Activated CD8-positive, alpha-beta T cell treated with anti-CD3 and anti-CD28 coated beads, Interleukin-2, amount 10 ng/mL, durations not matched to agents 7 days and 5 days (primary cell): ENCODE results near the gene MAP2K2. TPM values are rescaled to one million over a fixed set of nuclear protein-coding genes. Genes with fewer than 3 reads are reported as not detected.

ENCODE experiments used
- ATAC-seq: fragments of 150-1000 bp; cut with Tn5 transposase; one replicate; pipeline ENCODE4 v1.10.0; 2021; ENCODE audit warnings: moderate library complexity
- CTCF ChIA-PET: fragments of 350-600 bp; sonication (Branson Sonifier 250); formaldehyde crosslinking; loops from one replicate; lab custom pipeline; 2021; ENCODE audit warnings: antibody characterized with exemption; lab: Charles Lee
- POLR2A ChIA-PET: fragments of 350-600 bp; sonication (Branson Sonifier 250); formaldehyde crosslinking; loops from one replicate; lab custom pipeline; 2021; ENCODE audit warnings: antibody characterized with exemption; lab: Charles Lee
- DNase-seq: peaks from one replicate; pipeline ENCODE4 v3.0.0-alpha.2; 2020
- H3K27ac Mint-ChIP-seq: one replicate; pipeline ENCODE4 v1.8.0; 2021; ENCODE audit warnings: mild to moderate bottlenecking, mixed read lengths
- H3K27me3 Mint-ChIP-seq: one replicate; pipeline ENCODE4 v1.8.0; 2021; ENCODE audit warnings: low read depth, mixed read lengths
- H3K36me3 Mint-ChIP-seq: one replicate; pipeline ENCODE4 v1.8.0; 2021; ENCODE audit warnings: low read depth, mixed read lengths
- H3K4me1 Mint-ChIP-seq: one replicate; pipeline ENCODE4 v1.8.0; 2021; ENCODE audit warnings: low read depth, mixed read lengths
- H3K4me3 Mint-ChIP-seq: one replicate; pipeline ENCODE4 v1.8.0; 2021; ENCODE audit warnings: mild to moderate bottlenecking, mixed read lengths
- H3K9me3 Mint-ChIP-seq: one replicate; pipeline ENCODE4 v1.8.0; 2022; ENCODE audit warnings: mixed read lengths; ENCODE audit not compliant: insufficient read depth
- total RNA-seq, 2 experiments: library from RNA; stranded (reverse); gene quantifications; one replicate each; pipeline ENCODE4 v1.2.3, GENCODE V29; 2021

The MAP2K2 gene
- total RNA-seq, 2 experiments from 2014 or later: 218 to 234 TPM

- H3K27ac Mint-ChIP-seq: no peak overlapping the region
- ATAC-seq (no peak), DNase-seq (no peak)
- H3K36me3 Mint-ChIP-seq: peaks cover 30% of the 10 kb centered on the region
- CTCF ChIA-PET: interaction anchor here (0.6 to 2.0 kb wide), 2 partner anchors 60 to 95 kb away, joined by 3 to 7 read pairs; partner anchors contain the start of gene EEF2
- no peaks in the 10 kb centered on the region for H3K9me3 Mint-ChIP-seq
- no peaks in the 10 kb centered on the region for H3K27me3 Mint-ChIP-seq
- no peak overlapping the region for H3K4me3 Mint-ChIP-seq
- peaks cover 8% of the 10 kb centered on the region for H3K4me1 Mint-ChIP-seq
- POLR2A ChIA-PET: no interaction called here
Observed at GRCh38 chr19:4044990-4045465, 78.9 kb downstream of the MAP2K2 start.

DNA sequence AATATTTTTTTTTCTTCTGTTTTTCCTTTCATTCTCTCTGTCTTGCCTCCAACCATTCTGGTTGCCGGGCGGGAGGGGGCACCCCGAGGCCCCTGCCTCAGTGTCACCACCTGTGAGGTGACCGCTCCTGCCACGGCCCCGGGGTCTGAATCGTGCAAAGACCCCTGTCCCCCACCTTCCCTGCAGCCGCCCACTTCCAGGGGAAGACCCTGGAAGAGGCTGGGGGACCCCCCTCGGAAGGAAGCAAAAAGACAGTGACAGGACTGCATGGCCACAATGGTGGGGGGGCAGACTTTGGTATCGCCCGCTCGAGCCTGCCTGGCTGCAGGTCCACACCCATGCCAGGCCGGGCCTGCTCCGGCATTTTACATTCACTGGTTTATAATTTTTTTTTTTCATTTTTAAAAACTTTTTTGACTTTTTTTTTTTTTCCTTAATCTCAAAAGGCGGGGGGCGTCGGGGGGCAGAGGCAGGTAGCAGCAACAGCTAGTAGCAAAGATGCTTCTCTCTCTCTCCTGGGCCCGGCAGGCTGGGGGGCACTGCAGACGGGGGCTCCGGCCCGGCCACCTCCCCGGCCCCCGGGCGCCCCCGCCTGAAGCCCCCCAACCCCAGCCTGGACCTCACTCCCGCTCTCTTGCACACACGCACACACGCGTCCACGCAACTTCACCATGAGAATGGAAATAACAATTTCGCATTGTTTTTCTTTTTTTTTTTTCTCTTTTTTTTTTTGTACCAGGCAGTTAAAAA is 79.8 kb downstream of the MAP2K2 start:
- Mint-ChIP-seq H3K4me3 (no peak overlapping the region), H3K36me3 (peaks cover 23% of the 10 kb centered on the region), H3K9me3 (no peaks in the 10 kb centered on the region), H3K4me1 (peaks cover 8% of the 10 kb centered on the region), H3K27me3 (no peaks in the 10 kb centered on the region), H3K27ac (no peak overlapping the region)
- CTCF ChIA-PET: interaction anchor here (0.7 to 2.0 kb wide), 2 partner anchors 96 to 358 kb away, joined by 3 to 7 read pairs; no protein-coding TSS in a partner anchor
- DNase-seq (no peak), ATAC-seq (no peak)
- POLR2A ChIA-PET: no interaction called here

GRCh38 chr19:4043401-4043800 is 80.5 kb downstream of the MAP2K2 start:
- H3K4me3 Mint-ChIP-seq: no peak overlapping the region
- ATAC-seq (no peak), DNase-seq (no peak)
- H3K27ac Mint-ChIP-seq: no peak overlapping the region
- H3K36me3 Mint-ChIP-seq: peaks cover 23% of the 10 kb centered on the region
- ChIA-PET CTCF (no interaction called here), POLR2A (no interaction called here)
- H3K27me3 Mint-ChIP-seq: no peaks in the 10 kb centered on the region
- H3K9me3 Mint-ChIP-seq: no peaks in the 10 kb centered on the region
- H3K4me1 Mint-ChIP-seq: peaks cover 8% of the 10 kb centered on the region

DNA sequence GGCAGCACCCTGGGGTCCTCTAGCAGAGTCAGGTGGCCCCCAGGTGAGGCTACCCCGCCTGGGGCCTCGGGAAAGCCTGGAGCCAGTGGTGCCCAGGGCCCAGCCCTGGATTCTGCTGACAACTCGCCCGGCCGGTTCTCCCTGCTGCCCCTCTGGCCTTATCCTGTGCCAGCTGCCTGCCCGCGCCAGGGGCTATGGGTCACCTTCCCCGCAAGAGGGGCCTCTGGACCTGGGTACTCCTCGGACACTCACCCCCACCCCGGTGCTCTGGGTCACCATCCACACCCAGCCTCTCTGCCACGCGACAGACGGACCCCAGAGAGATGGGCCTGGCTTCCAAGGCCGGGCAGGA is 81.2 kb downstream of the MAP2K2 start:
- ChIA-PET CTCF (no interaction called here), POLR2A (no interaction called here)
- ATAC-seq: no peak
- no peak overlapping the region for H3K4me3 Mint-ChIP-seq
- no peak for DNase-seq
- peaks cover 8% of the 10 kb centered on the region for H3K4me1 Mint-ChIP-seq
- H3K27ac Mint-ChIP-seq: no peak overlapping the region
- peaks cover 23% of the 10 kb centered on the region for H3K36me3 Mint-ChIP-seq
- no peaks in the 10 kb centered on the region for H3K27me3 Mint-ChIP-seq
- H3K9me3 Mint-ChIP-seq: no peaks in the 10 kb centered on the region

GRCh38 chr19:4042064-4042730 is 81.7 kb downstream of the MAP2K2 start:
- DNase-seq (no peak), ATAC-seq (no peak)
- ChIA-PET POLR2A (interaction anchor here (0.6 to 1.1 kb wide), 2 partner anchors 9 to 1257 kb away, joined by 3 read pairs; partner anchors contain the start of gene THOP1), CTCF (no interaction called here)
- H3K4me1 Mint-ChIP-seq: peaks cover 8% of the 10 kb centered on the region
- no peaks in the 10 kb centered on the region for H3K27me3 Mint-ChIP-seq
- no peaks in the 10 kb centered on the region for H3K9me3 Mint-ChIP-seq
- peaks cover 21% of the 10 kb centered on the region for H3K36me3 Mint-ChIP-seq
- no peak overlapping the region for H3K27ac Mint-ChIP-seq
- H3K4me3 Mint-ChIP-seq: no peak overlapping the region

Other genes starting within 250 kb of the MAP2K2 start
- gene ATCAY, start 243.4 kb downstream of the MAP2K2 start, total RNA-seq: not detected
- not detected for gene NMRK2, start 191.1 kb downstream of the MAP2K2 start, total RNA-seq
- 10 to 100 TPM; 43.0 to 44.9 TPM for gene DAPK3, start 153.0 kb downstream of the MAP2K2 start, total RNA-seq
- 1,000 to 10,000 TPM; 1,524 to 1,558 TPM for gene EEF2, start 138.7 kb downstream of the MAP2K2 start, total RNA-seq
- gene PIAS4, start 116.4 kb downstream of the MAP2K2 start, total RNA-seq: 10 to 100 TPM; 34.2 to 35.6 TPM
- 10 to 100 TPM; 59.1 to 63.1 TPM for gene ZBTB7A, start 57.2 kb downstream of the MAP2K2 start, total RNA-seq
- under 1 TPM; 0.16 to 0.18 TPM for gene CREB3L3, start 29.5 kb upstream of the MAP2K2 start, total RNA-seq
- 10 to 100 TPM; 30.8 to 40.4 TPM for gene SIRT6, start 58.4 kb upstream of the MAP2K2 start, total RNA-seq
- under 1 TPM; 0.68 to 0.73 TPM for gene ANKRD24, start 58.6 kb upstream of the MAP2K2 start, total RNA-seq
- gene EBI3, start 105.4 kb upstream of the MAP2K2 start, total RNA-seq: not detected
- 10 to 100 TPM; 24.8 to 26.1 TPM for gene YJU2, start 123.0 kb upstream of the MAP2K2 start, total RNA-seq
- gene SHD, start 155.1 kb upstream of the MAP2K2 start, total RNA-seq: not detected
- gene TMIGD2, start 178.3 kb upstream of the MAP2K2 start, total RNA-seq: 10 to 100 TPM; 35.9 to 39.5 TPM
- 10 to 100 TPM; 26.7 to 27.7 TPM for gene FSD1, start 180.5 kb upstream of the MAP2K2 start, total RNA-seq
- 10 to 100 TPM; 14.3 to 16.5 TPM for gene STAP2, start 214.7 kb upstream of the MAP2K2 start, total RNA-seq
- gene MPND, start 219.4 kb upstream of the MAP2K2 start, total RNA-seq: 10 to 100 TPM; 26.0 to 27.6 TPM